OCI-LY3 (cell line): ENCODE results near the gene GSK3B.

Experiments used
- EZH2phosphoT487 ChIP-seq: fragments of 200-600 bp; shearing (Covaris generic); IDR thresholded peaks from 2 replicates; pipeline ENCODE4 v1.6.1; 2018; ENCODE audit warnings: antibody characterized with exemption, mixed run types, low read depth
- TF ChIP-seq, protein P1 (sequence below): fragments of 200-600, 300-600 bp; sonication (generic); IDR thresholded peaks from 2 replicates; pipeline ENCODE4 v1.5.1; 2014; ENCODE audit warnings: antibody characterized with exemption, low read length, low read depth

DNA sequence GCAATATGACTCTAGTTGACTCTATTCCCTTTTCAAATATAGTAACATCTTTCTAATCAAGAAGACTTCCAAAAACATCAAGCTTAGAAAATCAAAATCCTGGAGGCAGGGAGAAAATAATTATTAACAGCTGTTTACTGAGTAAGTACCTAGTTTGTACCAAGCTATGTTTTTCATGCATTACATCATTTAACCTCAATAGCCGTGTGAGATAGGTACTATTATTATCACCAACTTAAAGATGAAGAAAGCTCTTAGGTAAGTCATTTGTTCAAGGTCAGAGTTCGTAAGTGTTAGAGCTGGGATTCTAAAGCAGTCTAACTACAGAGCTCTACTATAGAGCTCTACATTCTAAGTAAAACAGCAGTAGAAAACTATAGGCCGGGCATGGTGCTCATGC is 41.6 kb downstream of the GSK3B start:
- TF ChIP-seq, protein P1, sequence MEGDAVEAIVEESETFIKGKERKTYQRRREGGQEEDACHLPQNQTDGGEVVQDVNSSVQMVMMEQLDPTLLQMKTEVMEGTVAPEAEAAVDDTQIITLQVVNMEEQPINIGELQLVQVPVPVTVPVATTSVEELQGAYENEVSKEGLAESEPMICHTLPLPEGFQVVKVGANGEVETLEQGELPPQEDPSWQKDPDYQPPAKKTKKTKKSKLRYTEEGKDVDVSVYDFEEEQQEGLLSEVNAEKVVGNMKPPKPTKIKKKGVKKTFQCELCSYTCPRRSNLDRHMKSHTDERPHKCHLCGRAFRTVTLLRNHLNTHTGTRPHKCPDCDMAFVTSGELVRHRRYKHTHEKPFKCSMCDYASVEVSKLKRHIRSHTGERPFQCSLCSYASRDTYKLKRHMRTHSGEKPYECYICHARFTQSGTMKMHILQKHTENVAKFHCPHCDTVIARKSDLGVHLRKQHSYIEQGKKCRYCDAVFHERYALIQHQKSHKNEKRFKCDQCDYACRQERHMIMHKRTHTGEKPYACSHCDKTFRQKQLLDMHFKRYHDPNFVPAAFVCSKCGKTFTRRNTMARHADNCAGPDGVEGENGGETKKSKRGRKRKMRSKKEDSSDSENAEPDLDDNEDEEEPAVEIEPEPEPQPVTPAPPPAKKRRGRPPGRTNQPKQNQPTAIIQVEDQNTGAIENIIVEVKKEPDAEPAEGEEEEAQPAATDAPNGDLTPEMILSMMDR: no peak
- TF ChIP-seq EZH2phosphoT487: no peak
